Right kidney (tissue), 1 donor: ENCODE data around the gene CRK.
"Not testable (repeated sequence)": the region's sequence is repeated elsewhere in the genome, so short reads cannot be mapped to it uniquely, and the experiment has no call there.

Source experiments
- DNase-seq: peaks from one replicate; pipeline ENCODE4 v3.0.0-alpha.2; 2016

The CRK gene

DNA sequence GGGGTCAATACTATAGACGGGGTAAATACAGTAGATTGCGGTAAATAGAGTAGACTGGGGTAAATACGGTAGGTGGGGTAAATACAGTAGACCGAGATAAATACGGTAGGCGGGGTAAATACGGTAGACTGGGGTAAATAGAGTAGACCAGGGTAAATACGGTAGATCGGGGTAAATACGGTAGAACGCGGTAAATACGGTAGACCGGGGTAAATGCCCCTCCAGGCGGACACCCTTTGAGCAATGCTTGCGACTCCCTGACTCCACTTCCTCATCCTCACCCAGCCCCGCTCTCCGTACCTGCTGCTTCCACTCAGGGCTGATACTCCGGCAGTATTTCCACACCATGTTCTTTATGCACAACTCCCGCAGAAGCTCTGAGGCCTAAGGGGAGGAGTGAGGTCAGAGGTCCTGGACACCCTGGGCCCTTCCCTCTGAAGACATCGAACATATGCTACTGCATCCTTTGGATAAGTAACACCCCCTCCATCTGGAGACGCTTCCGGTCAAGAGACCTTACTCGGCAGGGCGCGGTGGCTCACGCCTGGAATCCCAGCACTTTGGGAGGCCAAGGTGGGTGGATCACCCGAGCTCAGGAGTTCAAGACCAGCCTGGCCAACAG is 13.3 kb upstream of the CRK start:
- DNase-seq = no peak

DNA sequence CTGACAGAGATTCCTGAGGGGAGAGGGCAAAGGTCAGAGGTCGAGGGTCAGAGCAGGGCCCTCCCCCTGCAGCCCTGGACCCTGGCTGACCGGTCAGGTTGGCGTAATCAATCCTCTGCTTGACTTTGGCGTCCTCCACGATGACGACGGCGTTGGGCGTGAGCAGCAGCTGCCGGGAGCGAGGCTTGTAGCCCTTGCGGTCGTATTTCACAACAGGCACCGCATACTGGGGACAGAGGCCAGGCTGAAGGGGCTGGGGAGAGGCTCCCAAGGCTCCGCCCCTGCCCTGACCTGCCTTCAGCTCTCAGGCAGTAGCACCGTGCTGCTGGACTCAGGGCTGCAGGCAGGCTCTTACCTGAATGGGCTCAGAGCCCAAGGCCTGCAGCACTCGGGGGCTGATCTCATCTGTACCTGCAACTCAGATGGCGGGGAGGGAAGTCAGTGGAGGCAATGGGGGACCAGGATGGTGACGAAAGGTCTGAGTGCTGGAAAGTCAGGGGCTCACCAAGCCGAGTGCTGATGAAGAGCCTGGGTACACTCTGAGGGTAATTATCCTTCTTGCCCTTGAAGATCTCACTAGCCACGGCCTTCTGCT is 12.0 kb upstream of the CRK start:
- no peak for DNase-seq

DNA sequence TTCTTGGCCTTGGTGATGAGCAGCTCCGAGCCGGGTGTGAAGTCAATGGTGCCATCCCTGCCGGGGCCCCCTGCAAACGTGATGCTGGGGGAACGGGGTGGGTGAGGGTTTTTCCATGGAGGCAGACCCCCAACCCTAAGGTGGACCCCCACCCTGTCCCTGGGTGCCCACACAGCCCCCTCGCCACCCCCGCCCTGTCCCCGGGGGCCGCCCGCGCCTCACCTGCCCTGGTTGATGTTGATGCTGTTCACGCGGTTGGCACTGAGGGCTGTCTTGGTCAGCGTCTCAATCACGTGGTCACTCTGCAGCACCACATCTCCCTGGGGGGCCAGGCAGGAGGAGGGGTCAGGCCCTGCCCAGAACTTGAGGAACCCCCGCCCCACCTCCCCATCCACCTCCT is 11.2 kb upstream of the CRK start:
- no peak for DNase-seq

DNA sequence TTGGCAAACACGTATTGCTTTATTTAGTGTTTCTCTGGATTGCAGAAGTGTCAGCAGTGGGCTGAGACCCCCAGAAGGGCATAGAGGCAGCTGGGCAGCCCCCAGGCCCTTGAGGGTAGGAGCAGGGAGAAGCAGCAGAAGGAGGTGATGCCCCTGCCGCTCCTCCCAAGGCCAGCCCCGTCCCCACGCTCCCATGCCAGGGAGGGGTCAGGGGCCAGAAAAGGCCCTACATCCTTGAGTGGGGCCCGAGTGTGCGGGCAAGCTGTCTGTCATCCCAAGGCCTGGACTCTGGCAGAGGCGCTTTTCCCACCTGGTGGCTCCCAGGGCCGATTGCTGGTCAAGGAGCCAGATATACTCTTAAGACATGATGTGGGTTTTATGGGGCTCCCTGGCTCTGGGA is 8.2 kb upstream of the CRK start:
- DNase-seq = no peak

DNA sequence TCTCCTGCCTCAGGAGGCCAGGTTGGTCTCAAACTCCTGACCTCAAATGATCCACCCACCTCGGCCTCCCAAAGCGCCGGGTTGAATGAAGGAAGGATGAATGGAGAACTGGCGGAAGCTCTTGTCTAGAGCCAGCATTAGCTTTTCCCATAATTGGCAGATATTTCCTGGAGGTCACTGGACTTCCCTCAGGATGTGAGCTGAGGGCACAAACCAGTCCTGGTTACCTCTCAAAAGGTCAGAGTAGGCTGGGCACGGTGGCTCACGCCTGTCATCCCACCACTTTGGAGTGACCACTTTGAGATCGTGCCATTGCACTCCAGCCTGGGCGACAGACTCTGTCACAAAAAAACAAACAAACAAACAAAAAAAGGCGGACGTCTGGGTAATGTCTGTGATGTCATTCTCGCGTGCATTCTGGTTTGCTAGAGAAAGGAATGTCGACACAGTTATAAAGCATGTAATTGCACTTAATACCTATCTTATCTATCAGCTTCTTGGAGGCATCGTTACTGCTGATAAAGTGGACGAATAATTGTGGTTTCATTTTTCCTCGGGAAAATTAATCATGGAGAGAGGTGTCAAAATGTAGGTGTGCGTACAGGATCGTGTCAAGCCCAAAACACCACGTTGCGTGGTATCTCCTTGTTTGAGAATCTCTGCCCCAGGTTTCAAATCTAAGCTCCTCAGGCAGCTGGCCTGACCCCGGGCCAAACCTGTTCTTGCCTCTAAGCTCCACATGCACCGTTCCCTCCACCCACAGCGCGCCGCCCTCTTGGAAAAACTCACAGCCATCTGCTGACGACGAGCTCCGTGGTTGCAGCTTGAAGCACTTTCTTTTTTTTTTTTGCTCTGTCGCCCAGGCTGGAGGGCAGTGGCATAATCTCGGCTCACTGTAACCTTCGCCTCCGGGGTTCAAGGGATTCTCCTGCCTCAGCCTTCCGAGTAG is 6.4 kb upstream of the CRK start:
- no peak for DNase-seq

DNA sequence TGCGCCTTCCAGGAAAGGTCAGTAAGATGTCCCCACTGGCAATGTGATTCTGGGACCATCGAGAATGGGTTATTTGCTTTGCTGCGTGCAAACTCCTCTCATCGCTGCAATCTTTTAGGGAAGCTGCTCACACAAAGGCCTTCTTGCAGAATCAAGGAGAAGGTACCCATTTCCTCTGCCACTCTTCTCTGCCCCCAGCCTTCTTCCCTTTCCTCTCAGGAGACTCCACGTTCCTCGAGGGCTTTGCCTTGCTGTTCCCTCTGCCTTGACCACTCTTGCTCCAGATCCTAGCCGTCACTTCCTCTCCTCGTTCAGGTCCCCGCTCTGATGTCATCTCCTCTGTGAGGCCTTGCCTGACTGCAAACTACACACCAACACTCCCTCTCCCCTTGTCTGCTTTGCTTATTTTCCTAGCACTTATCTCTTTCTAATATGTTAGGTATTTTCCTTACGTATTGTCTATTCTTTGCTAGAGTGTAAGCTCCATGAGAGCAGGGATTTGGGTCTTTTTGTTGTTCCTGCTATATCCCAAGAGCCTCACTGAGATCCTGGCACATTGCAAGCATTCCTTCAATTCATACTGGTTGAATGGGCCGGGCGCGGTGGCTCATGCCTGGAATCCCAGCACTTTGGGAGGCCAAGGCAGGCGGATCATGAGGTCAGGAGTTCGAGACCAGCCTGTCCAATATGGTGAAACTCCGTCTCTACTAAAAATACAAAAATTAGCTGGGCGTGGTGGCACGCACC is 5.3 kb upstream of the CRK start:
- no peak for DNase-seq

DNA sequence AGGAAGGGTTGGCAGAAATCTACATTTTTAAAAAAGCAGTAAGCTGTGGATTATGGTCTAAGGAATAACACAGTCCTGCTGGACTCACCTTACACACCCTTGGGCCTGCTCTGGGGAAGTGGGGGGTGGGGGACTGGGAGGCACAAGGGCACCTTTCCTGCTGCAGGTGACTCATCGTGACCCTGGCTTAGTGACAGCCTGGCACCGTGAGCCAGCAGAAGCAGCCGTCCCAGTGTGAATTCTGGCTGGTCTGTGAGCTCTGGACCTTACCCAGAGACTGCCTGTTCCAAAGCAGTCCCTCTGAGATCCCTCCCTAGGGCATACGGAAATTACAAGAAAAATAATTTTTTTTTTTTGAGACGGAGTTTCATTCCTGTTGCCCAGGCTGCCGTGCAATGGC is 4.2 kb upstream of the CRK start:
- no peak for DNase-seq

DNA sequence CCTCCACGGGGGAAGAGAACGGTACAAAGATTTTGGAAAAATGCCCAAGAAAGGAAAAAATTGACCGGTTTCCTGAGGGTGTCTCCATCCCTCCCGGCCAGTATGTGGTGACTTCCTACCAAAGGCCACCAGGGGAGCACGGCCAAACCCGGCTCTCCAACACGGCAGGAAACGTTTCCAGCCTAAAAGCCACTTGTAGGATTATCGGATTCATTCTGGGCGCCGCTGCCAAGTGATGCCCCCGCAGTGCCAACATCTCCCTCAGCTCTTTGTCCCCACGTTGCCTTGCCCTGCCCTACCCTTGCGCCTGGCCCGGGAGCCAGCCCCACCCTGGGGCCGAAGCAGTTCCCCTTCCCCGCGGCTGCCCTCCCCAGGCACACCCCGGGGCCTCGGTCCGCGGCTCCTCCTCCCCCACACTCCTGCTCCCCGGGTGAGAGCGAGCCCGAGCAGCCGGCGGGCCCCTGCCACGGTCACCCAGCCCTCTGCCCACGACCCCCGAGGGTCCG is 688 bp downstream of the CRK start:
- DNase-seq = peak; percentile 71

DNA sequence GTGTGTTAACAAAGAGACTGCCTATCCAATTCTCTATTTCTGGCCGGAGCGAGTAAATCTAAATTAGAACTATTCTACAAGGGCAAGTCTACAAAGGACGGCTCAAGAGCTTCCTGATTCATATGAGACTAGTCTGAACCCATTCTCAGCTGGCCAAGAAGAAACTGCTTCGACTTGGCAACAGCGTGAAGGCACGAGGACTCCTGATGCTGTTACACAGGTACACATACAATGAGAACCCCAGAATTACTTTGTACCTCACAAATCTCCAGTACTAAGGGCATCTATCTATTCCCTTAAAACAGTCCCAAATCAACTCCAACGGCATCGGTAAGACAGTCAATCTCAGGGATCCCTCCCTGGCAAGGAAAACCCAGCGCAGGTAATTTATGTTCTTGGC is 1.5 kb downstream of the CRK start:
- DNase-seq = no peak

DNA sequence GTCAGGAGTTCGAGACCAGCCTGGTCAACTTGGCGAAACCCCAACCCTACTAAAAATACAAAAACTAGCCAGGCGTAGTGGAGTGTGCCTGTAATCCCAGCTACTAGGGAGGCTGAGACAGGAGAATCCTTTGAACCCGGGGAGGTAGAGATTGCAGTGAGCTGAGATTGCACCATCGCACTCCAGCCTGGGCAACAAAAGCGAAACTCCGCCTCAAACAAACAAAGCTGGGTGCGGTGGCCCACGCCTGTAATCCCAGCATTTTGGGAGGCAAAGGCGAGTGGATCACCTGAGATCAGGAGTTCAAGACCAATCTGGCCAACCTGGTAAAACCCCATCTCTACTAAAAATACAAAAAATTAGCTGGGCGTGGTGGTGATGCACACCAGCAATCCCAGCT is 2.3 kb downstream of the CRK start:
- DNase-seq = not testable (repeated sequence)

DNA sequence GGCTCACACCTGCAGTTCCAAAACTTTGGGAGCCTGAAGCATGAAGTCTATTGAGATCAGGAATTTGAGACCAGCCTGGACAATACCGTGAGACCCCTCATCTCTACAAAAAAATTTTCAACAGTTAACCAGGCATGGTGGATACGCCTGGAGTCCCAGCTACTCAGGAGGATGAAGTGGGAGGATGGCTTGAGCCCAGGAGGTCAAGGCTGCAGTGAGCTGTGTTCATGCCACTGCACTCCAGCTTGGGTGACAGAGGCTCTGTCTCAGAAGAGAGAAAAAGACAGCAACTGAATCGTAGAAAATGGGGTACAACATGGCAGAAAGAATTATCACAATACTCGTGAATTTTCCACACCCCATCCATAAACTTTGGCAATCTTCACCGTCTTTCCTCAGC is 3.2 kb downstream of the CRK start:
- DNase-seq = no peak

DNA sequence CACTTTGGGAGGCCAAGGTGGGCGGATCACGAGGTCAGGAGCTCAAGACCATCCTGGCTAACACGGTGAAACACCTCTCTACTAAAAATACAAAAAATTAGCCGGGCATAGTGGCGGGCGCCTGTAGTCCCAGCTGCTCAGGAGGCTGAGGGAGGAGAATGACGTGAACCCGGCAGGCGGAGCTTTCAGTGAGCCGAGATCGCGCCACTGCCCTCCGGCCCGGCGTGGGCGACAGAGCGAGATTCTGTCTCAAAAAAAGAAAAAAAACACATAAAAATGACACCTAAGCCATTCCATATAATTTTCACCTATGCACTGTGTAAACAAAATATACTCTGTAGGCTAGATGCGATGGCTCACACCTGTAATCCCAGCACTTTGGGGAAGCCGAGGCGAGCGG is 5.8 kb downstream of the CRK start:
- DNase-seq = not testable (repeated sequence)

DNA sequence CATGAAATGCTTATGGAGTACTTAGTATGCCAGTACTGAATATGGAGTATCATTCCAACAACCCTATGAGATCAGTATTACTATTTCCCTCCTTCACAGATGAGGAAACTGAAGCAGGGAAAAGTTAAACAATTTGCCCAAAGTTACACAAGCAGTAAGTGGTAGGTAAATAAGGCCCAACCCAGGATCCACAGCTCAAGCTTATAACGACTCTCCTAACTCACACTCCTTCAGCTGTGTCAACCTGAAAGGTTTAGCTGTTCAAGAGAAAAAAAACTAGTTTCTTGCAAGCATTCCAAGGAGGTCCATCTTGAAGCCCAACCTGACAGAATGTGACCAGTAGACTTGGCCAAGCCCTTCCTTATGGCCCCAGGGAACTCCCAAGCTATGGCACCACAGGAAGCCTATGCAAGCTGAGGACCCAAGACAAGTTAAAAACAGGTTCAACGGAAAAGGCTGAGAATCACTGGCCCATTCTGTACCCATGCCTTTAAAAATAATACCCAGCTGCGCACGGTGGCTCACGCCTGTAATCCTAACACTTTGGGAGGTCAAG is 6.5 kb downstream of the CRK start:
- no peak for DNase-seq

DNA sequence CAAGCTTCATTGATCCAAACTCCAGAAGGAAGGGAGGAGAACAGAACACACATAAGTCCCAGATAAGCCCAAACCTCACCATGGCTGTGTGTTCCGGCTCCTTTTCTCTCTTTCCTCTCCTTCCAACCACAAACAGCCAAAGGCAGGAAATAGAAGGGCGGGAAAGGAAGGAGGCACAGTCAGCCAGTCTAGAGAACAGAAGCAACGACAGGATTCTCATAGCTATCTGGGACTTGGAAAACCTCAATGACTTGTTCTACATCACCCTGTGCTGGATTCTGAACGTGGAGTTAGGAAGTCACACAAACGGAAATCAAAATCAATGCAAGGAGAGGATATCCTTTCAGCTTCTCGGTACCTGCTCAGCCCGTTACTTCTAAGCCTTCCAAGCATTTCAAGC is 9.0 kb downstream of the CRK start:
- DNase-seq = no peak

DNA sequence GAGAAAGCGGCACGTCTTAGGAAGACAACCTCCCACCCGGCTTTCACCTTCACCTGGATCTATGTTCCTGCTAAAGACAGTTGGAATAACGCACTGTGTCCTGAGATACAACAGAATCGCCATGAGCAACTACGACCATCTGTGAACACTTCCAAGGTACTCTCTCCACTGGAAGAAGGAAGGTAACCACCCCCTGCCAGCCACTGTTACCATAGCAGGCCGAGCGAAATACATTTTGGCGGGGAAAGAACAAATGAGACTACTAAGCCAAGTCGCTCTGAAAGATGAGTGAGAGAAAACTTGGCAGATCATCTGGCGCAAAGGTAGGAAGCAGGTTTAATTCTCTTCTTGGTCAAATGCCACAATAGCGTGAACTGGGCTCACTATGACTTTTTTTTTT is 9.8 kb downstream of the CRK start:
- no peak for DNase-seq

DNA sequence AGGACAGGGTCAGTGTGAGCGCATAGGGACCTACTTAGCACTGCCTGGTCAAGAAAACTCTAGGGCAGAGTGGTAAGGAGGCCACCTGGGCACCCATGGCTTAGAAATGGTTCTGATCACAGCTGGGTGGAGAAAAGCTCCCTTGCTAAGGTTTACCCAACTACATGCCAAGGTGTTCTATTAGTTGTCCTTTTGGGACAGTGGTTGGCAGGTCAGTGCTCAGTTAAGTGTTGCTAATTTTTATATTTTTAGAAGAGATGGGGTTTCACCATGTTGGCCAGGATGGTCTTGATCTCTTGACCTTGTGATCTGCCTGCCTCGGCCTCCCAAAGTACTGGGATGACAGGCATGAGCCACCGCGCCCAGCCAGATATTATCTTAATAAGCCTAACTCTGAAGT is 10.3 kb downstream of the CRK start:
- DNase-seq = not testable (repeated sequence)

DNA sequence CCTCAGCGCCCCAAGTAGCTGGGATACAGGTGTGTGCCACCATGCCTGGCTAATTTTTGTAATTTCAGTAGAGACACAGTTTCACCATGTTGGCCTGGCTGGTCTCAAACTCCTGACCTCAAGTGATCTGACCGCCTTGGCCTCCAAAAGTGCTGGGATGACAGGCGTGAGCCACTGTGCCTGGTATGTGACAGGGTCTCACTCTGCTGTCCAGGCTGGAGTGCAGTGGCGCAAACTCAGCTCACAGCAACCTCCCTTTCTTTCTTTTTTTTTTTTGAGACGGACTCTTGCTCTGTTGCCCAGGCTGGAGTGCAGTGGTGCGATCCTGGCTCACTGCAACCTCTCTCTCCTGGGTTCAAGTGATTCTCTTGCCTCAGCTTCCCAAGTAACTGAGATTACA is 13.3 kb downstream of the CRK start:
- DNase-seq = not testable (repeated sequence)

DNA sequence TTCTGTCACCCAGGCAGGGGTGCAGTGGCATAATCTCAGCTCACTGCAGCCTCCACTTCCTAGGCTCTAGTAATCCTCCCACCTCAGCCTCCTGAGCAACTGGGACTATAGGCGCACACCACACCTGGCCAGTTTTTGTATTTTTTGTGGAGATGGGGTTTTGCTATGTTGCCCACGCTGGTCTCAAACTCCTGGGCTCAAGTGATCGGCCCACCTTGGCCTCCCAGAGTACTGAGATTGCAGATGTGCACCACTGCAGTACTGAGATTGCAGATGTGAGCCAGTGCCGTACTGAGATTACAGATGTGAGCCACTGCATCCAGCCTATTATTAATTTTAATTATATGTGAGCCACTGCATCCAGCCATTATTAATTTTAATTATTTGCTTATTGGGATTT is 13.8 kb downstream of the CRK start:
- no peak for DNase-seq

DNA sequence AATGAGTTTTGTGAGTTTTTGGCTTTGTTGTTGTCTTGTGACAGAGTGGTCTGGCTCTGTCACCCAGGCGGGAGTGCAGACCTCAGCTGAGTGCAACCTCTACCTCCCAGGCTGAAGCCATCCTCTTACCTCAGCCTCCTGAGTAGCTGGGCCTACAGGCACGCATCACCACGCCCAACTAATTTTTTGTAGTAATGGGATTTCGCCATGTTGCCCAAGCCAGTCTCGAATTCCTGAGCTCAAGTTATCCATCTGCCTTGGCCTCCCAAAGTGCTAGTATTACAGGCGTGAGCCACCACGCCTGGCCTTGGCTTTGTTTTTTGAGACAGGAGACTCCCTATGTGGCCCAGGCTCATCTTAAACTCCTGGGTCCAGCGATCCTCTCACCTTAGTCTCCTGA is 15.1 kb downstream of the CRK start:
- no peak for DNase-seq

DNA sequence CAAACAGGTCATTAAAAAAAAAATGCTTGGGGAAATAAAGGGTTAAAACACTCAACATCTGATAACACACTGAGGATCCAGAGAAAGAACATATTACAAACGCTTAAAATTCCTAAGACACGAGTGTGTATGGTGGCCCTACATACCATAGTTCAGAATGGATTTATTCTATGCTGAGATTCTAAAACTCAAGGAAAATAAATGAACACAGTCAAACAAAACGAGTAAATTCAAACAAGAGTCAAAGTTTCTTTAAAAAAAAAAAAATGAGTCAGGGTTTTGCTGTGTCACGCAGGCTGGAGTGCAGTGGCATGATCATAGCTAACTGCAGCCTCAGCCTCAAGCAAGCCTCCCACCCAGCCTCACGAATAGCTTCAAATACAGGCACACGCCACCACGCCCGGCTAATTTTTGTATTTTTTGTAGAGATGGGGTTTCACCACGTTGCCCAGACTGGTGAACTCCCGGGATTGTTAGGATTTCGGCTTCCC is 17.4 kb downstream of the CRK start:
- DNase-seq = no peak

DNA sequence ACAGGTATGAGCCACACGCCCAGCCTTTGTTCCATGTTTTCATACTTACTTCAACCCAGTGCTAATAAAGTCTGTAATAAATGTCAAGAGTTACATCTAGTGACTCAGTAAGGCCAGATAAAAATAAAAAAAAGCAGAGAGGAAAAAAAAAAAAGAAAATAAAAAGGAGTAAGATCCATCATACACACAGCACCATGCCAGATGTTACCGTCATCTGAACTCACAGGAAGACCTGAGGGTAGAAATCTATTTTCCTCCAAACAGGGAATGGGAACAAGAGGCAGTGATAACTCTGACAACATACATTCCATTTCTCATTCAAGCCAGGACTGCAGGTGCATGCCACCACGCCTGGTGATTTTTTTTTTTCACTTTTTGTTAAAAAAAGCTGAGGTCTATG is 20.7 kb downstream of the CRK start:
- no peak for DNase-seq

DNA sequence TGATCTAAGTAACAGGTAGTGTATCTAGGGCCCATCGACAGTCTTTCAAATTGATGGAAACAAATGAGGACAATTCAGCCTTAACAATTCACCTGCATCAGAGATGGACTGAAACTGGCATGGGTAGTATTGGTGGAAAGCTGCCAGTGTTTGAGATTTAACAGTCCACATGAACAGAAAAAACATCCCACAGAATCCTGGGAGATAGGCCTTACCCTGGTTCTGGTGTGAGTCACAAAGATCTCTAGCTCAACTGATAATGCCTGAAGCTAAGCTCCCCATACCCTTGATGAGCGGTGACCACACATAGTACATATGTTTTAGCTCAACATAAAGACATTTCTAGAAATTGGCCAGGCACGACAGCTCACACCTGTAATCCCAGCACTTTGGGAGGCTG is 21.9 kb downstream of the CRK start:
- no peak for DNase-seq
